Testis (tissue), 2 donors: Measurements from ENCODE around the gene B3GALNT1.

ENCODE experiments used
- CTCF ChIP-seq, 3 experiments: fragments of 450-650 bp in 2 of 3; fragments of 200-600 bp in 1 of 3; sonication (generic) in 1 of 3; IDR thresholded peaks; one replicate each; pipeline ENCODE4 v1.5.1; 2016 to 2019; ENCODE audit warnings: antibody characterized with exemption in 3 of 3, mild to moderate bottlenecking in 2 of 3, moderate library complexity in 1 of 3
- POLR2A ChIP-seq: fragments of 450-650 bp; IDR thresholded peaks from one replicate; pipeline ENCODE4 v1.6.1; 2017; ENCODE audit warnings: antibody characterized with exemption, mild to moderate bottlenecking, moderate library complexity

- TF ChIP-seq CTCF (IDR thresholded peaks at IDR 0.05) (peak in 1 of 3 experiments; percentile 0), POLR2A (no peak)
These were observed at the start of gene B3GALNT1 for GRCh38 chr3:161104561-161105551.
